Ovary (tissue), 9 donors: Measurements from ENCODE around the gene ZNF423. TPM values are rescaled to one million over a fixed set of nuclear protein-coding genes. Genes with fewer than 3 reads are reported as not detected.

Experiments used
- DNase-seq, 5 donors: peaks; one replicate each; pipeline ENCODE4 v3.0.0-alpha.2; 2019 to 2020
- H3K27ac ChIP-seq, 2 donors: fragments of 200-600 bp; one replicate each; pipeline versions ENCODE4 v1.5.1 to v1.8.0; 2019 to 2022
- H3K27me3 ChIP-seq: fragments of 200-600 bp; one replicate; pipeline ENCODE4 v1.8.0; 2022
- H3K36me3 ChIP-seq: fragments of 200-600 bp; sonication (generic); one replicate; pipeline ENCODE4 v1.5.1; 2019
- H3K4me1 ChIP-seq: one replicate; pipeline ENCODE4 v1.8.1; 2013; ENCODE audit warnings: mild to moderate bottlenecking, moderate library complexity; ENCODE audit not compliant: insufficient read depth
- H3K4me3 ChIP-seq: fragments of 200-600 bp; sonication (generic); one replicate; pipeline ENCODE4 v1.5.1; 2017
- H3K9me3 ChIP-seq, 2 donors: fragments of 200-600 bp in 1 of 2; sonication (generic) in 1 of 2; one replicate each; pipeline versions ENCODE4 v1.5.1 to v1.8.1; 2013 to 2019; ENCODE audit warnings: mild to moderate bottlenecking in 1 of 2, moderate library complexity in 1 of 2
- CTCF ChIP-seq, 3 donors: fragments of 450-650 bp in 2 of 3; fragments of 200-600 bp in 1 of 3; IDR thresholded peaks; one replicate each; pipeline versions ENCODE4 v1.5.1 to v1.8.0; 2016 to 2022; ENCODE audit warnings: antibody characterized with exemption in 3 of 3, mild to moderate bottlenecking in 1 of 3
- EP300 ChIP-seq: sonication (generic); formaldehyde crosslinking; IDR thresholded peaks from one replicate; pipeline ENCODE4 v1.6.1; 2017; ENCODE audit warnings: antibody characterized with exemption
- POLR2A ChIP-seq: fragments of 450-650 bp; IDR thresholded peaks from one replicate; pipeline ENCODE4 v1.6.1; 2017; ENCODE audit warnings: antibody characterized with exemption, mild to moderate bottlenecking, moderate library complexity
- WGBS, 3 donors: extraction: QIAGEN DNeasy Blood & Tissue Kit in 1 of 3; methylation state at CpG; one replicate each; pipeline versions ENCODE4 v1.1.5 to v1.1.7; 2013 to 2017; 5-methylcytosine and 5-hydroxymethylcytosine counted together
- intact Hi-C, 4 donors: fragments of 100-400 bp; cut with DNase I; formaldehyde crosslinking; loops; one replicate each; pipeline versions ENCODE4 v1.11.0 to v1.15.1; 2022 to 2023
- polyA plus RNA-seq, 2 donors: library from polyadenylated mRNA; stranded (reverse); fragments of 200-250 nt in 1 of 2; fragments of 350-450 nt in 1 of 2; fragmentation: Illumina TruSeq in 1 of 2; extraction: RNeasy Lipid Tissue Mini Kit (QIAGEN cat#74804) in 1 of 2; gene quantifications; one replicate each; pipeline ENCODE4 v1.2.3, GENCODE V29; 2013 to 2014
- total RNA-seq, 7 donors: library from RNA; depleted of rRNA in 2 of 7; stranded (reverse); fragments of >200 nt in 2 of 7; fragmentation: NEBNext Ultra II Directional in 3 of 7; extraction: Animal tissue kit (Norgen Biotek cat#: 25700) in 3 of 7; gene quantifications; one replicate each; pipeline versions ENCODE4 v1.1.0 to v1.2.4, GENCODE V29; 2016 to 2023
- donor health status: DM: no; HTN: no; CAD: no; lungs with moderate emphysema.
- donor health status: DM: no; HTN: no; CAD: no.
- donor health status: Bipolar disorder and iron deficiency.
- donor health status: DM: yes; HTN: yes; CAD: no.
- donor health status: DM: no; HTN: no; CAD: no.
- donor health status: DM: yes; HTN: yes; CAD: no.

The ZNF423 gene
- total and polyA plus RNA-seq, 9 donors, result 3.3 to 40.3 (median 12.4) TPM

- no peak for TF ChIP-seq EP300
- no peak for TF ChIP-seq POLR2A
- no peak for TF ChIP-seq CTCF (IDR thresholded peaks at IDR 0.05)
- Histone ChIP-seq H3K4me1 (peaks cover 8% of the 10 kb centered on the region), H3K36me3 (no peaks in the 10 kb centered on the region), H3K9me3 (no peaks in the 10 kb centered on the region), H3K27ac (no peak overlapping the region), H3K27me3 (no peaks in the 10 kb centered on the region), H3K4me3 (no peak overlapping the region)
- no peak for DNase-seq
- 53 to 84% (median 79%) methylated on average over 13 of the region's 13 CpGs for WGBS, 3 donors
- intact Hi-C loops, result no loop called here
These were observed 44.1 kb downstream of the ZNF423 start for GRCh38 chr16:49811644-49812334.

- peaks cover 8% of the 10 kb centered on the region for H3K4me1 ChIP-seq
- no peak for DNase-seq
- no peaks in the 10 kb centered on the region for H3K36me3 ChIP-seq
- intact Hi-C loops, result no loop called here
- H3K4me3 ChIP-seq, result no peak overlapping the region
- TF ChIP-seq CTCF (IDR thresholded peaks at IDR 0.05) (no peak), POLR2A (no peak), EP300 (no peak)
- no peak overlapping the region for H3K27ac ChIP-seq
- 73 to 86% (median 83%) methylated on average over 9 of the region's 9 CpGs for WGBS, 3 donors
- no peaks in the 10 kb centered on the region for H3K9me3 ChIP-seq
- no peaks in the 10 kb centered on the region for H3K27me3 ChIP-seq
These were observed 45.1 kb downstream of the ZNF423 start for GRCh38 chr16:49810831-49811230.

- WGBS, 3 donors, result 83 to 88% (median 85%) methylated on average over 8 of the region's 8 CpGs
- intact Hi-C loops, result no loop called here
- no peak overlapping the region for H3K27ac ChIP-seq
- H3K27me3 ChIP-seq, result no peaks in the 10 kb centered on the region
- peaks cover 8% of the 10 kb centered on the region for H3K4me1 ChIP-seq
- no peak for DNase-seq
- H3K4me3 ChIP-seq, result no peak overlapping the region
- TF ChIP-seq CTCF (IDR thresholded peaks at IDR 0.05) (no peak), EP300 (no peak), POLR2A (no peak)
- no peaks in the 10 kb centered on the region for H3K36me3 ChIP-seq
- no peaks in the 10 kb centered on the region for H3K9me3 ChIP-seq
These were observed 46.4 kb downstream of the ZNF423 start for GRCh38 chr16:49809561-49809960.

GRCh38 chr16:49809062-49809461 lies 46.9 kb downstream of the ZNF423 start:
- H3K36me3 ChIP-seq, result no peaks in the 10 kb centered on the region
- peak in 1 of 5 donors; percentile 54 for DNase-seq
- H3K27me3 ChIP-seq, result no peaks in the 10 kb centered on the region
- H3K4me3 ChIP-seq, result no peak overlapping the region
- H3K9me3 ChIP-seq, result no peaks in the 10 kb centered on the region
- H3K27ac ChIP-seq, result no peak overlapping the region
- intact Hi-C loops, result no loop called here
- peaks cover 8% of the 10 kb centered on the region for H3K4me1 ChIP-seq
- WGBS, 3 donors, result 16 to 32% (median 32%) methylated on average over 17 of the region's 17 CpGs
- no peak for TF ChIP-seq POLR2A
- no peak for TF ChIP-seq EP300
- TF ChIP-seq CTCF (IDR thresholded peaks at IDR 0.05), result no peak
